ENCODE measurements around the gene CLEC4G. TPM values are rescaled to one million over a fixed set of nuclear protein-coding genes. Genes with fewer than 3 reads are reported as not detected.

CLEC4G gene
- total RNA-seq, 2 experiments from 2014 or later = not detected

- Mint-ChIP-seq H3K9me3 (no peaks in the 10 kb centered on the region), H3K27me3 (peaks cover 37% of the 10 kb centered on the region), H3K27ac (peak overlapping the region; percentile 78), H3K36me3 (ENCODE audit: low read depth) (peaks cover 16% of the 10 kb centered on the region), H3K4me3 (peak overlapping the region; percentile 90), H3K4me1 (ENCODE audit: low read depth) (peaks cover 51% of the 10 kb centered on the region)
- TF ChIP-seq CTCF (IDR thresholded peaks at IDR 0.05) = peak; percentile 67
- Histone ChIP-seq H3K27me3 (ENCODE audit: control insufficient read depth in 1 of 2, insufficient read depth in 2 of 2, low read length in 2 of 2) (peaks cover 12 to 14% of the 10 kb centered on the region in 2 experiments), H3K4me3 (ENCODE audit: low read length) (no peak overlapping the region), H3K4me1 (ENCODE audit: insufficient read depth, low read length) (peaks cover 62% of the 10 kb centered on the region), H3K27ac (ENCODE audit: low read depth in 1 of 2, low read length in 2 of 2) (no peak overlapping the region), H3K9me3 (ENCODE audit: control insufficient read depth in 1 of 2, insufficient read depth in 1 of 2, low read length in 2 of 2) (no peaks in the 10 kb centered on the region), H3K36me3 (ENCODE audit: insufficient read depth, low read length) (peaks cover 16% of the 10 kb centered on the region)
- ChIA-PET CTCF (interaction anchor here (0.8 to 0.9 kb wide), 2 partner anchors 111 to 120 kb away, joined by 4 read pairs; no protein-coding TSS in a partner anchor), POLR2A (no interaction called here)
- DNase-seq = peak; percentile 52 to 90 (median 68)
- intact Hi-C loops (cut with DNase I, micrococcal nuclease) = loop anchor here (1.0 kb wide), 1 partner anchor 120 kb away; no protein-coding TSS in a partner anchor
- ATAC-seq (ENCODE audit: poor library complexity) = peak; percentile 79
Measured at GRCh38 chr19:7678971-7679751, 52.7 kb downstream of the CLEC4G start.

Other genes starting within 250 kb of the CLEC4G start
- not detected for gene PEX11G, start 243.1 kb downstream of the CLEC4G start, total RNA-seq
- 1 to 10 TPM; 5.1 to 5.2 TPM for gene ZNF358, start 216.0 kb downstream of the CLEC4G start, total RNA-seq
- gene MCOLN1, start 209.5 kb downstream of the CLEC4G start, total RNA-seq = 1 to 10 TPM; 7.9 to 8.8 TPM
- 10 to 100 TPM; 62.0 to 70.9 TPM for gene PNPLA6, start 196.4 kb downstream of the CLEC4G start, total RNA-seq
- gene CAMSAP3, start 136.2 kb downstream of the CLEC4G start, total RNA-seq = under 1 TPM; 0.16 to 0.25 TPM
- gene XAB2, start 102.6 kb downstream of the CLEC4G start, total RNA-seq = 100 to 1,000 TPM; 118 to 121 TPM
- 100 to 1,000 TPM; 178 to 188 TPM for gene PET100, start 102.3 kb downstream of the CLEC4G start, total RNA-seq
- gene PCP2, start 98.4 kb downstream of the CLEC4G start, total RNA-seq = 1 to 10 TPM; 1.9 to 2.1 TPM
- 100 to 1,000 TPM; 234 to 241 TPM for gene STXBP2, start 95.0 kb downstream of the CLEC4G start, total RNA-seq
- gene RETN, start 63.1 kb downstream of the CLEC4G start, total RNA-seq = not detected
- gene MCEMP1, start 55.0 kb downstream of the CLEC4G start, total RNA-seq = under 1 TPM in 1 of 2 experiments, not detected in 1; 0.38 TPM
- 10 to 100 TPM; 41.3 to 43.4 TPM for gene TRAPPC5, start 51.3 kb downstream of the CLEC4G start, total RNA-seq
- gene FCER2, start 30.0 kb downstream of the CLEC4G start, total RNA-seq = not detected
- not detected for gene CD209, start 15.4 kb upstream of the CLEC4G start, total RNA-seq
- gene CLEC4M, start 31.1 kb upstream of the CLEC4G start, total RNA-seq = not detected
- gene EVI5L, start 98.1 kb upstream of the CLEC4G start, total RNA-seq = 1 to 10 TPM; 5.2 to 6.0 TPM
- under 1 TPM; 0.25 to 0.30 TPM for gene PRR36, start 142.3 kb upstream of the CLEC4G start, total RNA-seq
- not detected for gene LRRC8E, start 156.4 kb upstream of the CLEC4G start, total RNA-seq
- 10 to 100 TPM; 81.7 to 82.3 TPM for gene MAP2K7, start 171.8 kb upstream of the CLEC4G start, total RNA-seq
- gene TGFBR3L, start 182.7 kb upstream of the CLEC4G start, total RNA-seq = 1 to 10 TPM; 1.1 to 1.2 TPM
- gene SNAPC2, start 188.2 kb upstream of the CLEC4G start, total RNA-seq = 10 to 100 TPM in 1 of 2 experiments, 1 to 10 TPM in 1; 9.9 to 10.9 TPM
- gene CTXN1, start 194.0 kb upstream of the CLEC4G start, total RNA-seq = not detected
- 10 to 100 TPM; 83.9 to 85.0 TPM for gene TIMM44, start 211.6 kb upstream of the CLEC4G start, total RNA-seq